ENCODE data around the gene EFS. TPM values are rescaled to one million over a fixed set of nuclear protein-coding genes. Genes with fewer than 3 reads are reported as not detected.

Gene EFS
- total and polyA plus RNA-seq, 2 of the 8 experiments (the other 6 are each of a cell fraction or from before 2014, with no cell fraction given), result 27.8 to 28.6 TPM

- TF ChIP-seq CEBPB (IDR thresholded peaks at IDR 0.05; ENCODE audit: low read depth, low read length) (no peak), CHD7 (IDR thresholded peaks at IDR 0.05; ENCODE audit: insufficient replicate concordance, low read length) (no peak), PHF8 (conservative IDR thresholded peaks at IDR 0.05; ENCODE audit: low read depth, low read length) (peak; percentile 67), GTF2F1 (IDR thresholded peaks at IDR 0.05; ENCODE audit: borderline replicate concordance, low read depth, low read length) (no peak), BACH1 (IDR thresholded peaks at IDR 0.05; ENCODE audit: low read length) (no peak), TBP (IDR thresholded peaks at IDR 0.05; ENCODE audit: low read depth, low read length) (peak; percentile 68), NANOG (IDR thresholded peaks at IDR 0.05; ENCODE audit: insufficient read depth, low read depth, low read length, poor library complexity, severe bottlenecking) (no peak), CREB1 (IDR thresholded peaks at IDR 0.05) (peak; percentile 87), RXRA (IDR thresholded peaks at IDR 0.05; ENCODE audit: insufficient read depth, low read depth, low read length) (no peak), TAF7 (optimal IDR thresholded peaks at IDR 0.05; ENCODE audit: borderline replicate concordance, low read depth, low read length) (no peak)
Observed at GRCh38 chr14:23352506-23353432, 12.2 kb downstream of the EFS start, which contains the start of gene SLC22A17 (continued).
